Kidney epithelial cell (primary cell): ENCODE measurements around the gene HCCS. TPM values are rescaled to one million over a fixed set of nuclear protein-coding genes. Genes with fewer than 3 reads are reported as not detected.

Experiments
- DNase-seq: peaks from one replicate; pipeline ENCODE4 v3.0.0-alpha.2; 2010; ENCODE audit warnings: low read depth
- H3K27me3 ChIP-seq: 2 replicates; pipeline ENCODE4 v1.6.0; 2011; ENCODE audit warnings: low read length; ENCODE audit not compliant: control insufficient read depth, insufficient read depth
- H3K36me3 ChIP-seq: 2 replicates; pipeline ENCODE4 v1.5.1; 2011; ENCODE audit warnings: low read length; ENCODE audit not compliant: control insufficient read depth, insufficient read depth
- H3K4me3 ChIP-seq: 2 replicates; pipeline ENCODE4 v1.5.1; 2011; ENCODE audit warnings: low read depth, mild to moderate bottlenecking, control low read depth, low read length
- total RNA-seq: library from RNA; depleted of rRNA; stranded (reverse); fragments of >200 nt; gene quantifications from 2 replicates; pipeline ENCODE4 v1.2.3, GENCODE V29; 2015
- TF ChIP-seq, protein P1 (sequence below): IDR thresholded peaks from 2 replicates; pipeline ENCODE4 v1.5.1; 2011; ENCODE audit warnings: mild to moderate bottlenecking, moderate library complexity, low read length, control low read depth, inconsistent platforms; ENCODE audit not compliant: insufficient read depth, poor library complexity, severe bottlenecking

The HCCS gene
- total RNA-seq, 1 donor from 2014 or later, result 16.6 TPM

DNA sequence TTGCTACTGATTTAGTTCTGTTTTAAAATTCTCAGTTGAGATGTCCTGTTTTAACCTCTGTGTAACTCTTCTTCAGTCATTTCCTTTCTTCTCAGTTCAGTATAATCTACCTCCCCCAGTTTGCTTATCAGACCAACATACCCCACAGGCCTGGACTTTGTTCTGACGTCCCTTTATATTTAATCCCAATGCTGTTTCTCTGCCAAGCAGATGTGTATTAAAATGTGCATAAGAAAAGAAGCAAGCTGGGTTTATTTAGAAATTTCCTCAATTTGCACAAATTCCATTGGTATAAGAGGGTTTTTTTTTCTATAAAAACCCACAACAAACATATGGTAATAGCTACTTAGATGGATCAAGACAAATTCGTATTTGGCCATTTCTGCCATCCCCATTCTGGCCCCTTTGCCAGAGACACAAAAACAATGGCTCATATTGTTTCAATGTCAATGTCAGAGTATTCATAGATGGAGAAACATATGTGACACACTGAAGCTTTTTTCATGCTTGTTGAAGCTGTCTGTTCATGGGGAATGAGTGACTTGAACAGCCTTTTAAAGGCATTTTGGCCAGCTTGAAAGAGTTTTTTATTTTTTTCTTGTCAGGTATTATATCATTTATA, 24.5 kb downstream of the HCCS start:
- no peak for DNase-seq
- Histone ChIP-seq H3K4me3 (no peak overlapping the region), H3K27me3 (no peaks in the 10 kb centered on the region), H3K36me3 (no peaks in the 10 kb centered on the region)
- TF ChIP-seq, protein P1, sequence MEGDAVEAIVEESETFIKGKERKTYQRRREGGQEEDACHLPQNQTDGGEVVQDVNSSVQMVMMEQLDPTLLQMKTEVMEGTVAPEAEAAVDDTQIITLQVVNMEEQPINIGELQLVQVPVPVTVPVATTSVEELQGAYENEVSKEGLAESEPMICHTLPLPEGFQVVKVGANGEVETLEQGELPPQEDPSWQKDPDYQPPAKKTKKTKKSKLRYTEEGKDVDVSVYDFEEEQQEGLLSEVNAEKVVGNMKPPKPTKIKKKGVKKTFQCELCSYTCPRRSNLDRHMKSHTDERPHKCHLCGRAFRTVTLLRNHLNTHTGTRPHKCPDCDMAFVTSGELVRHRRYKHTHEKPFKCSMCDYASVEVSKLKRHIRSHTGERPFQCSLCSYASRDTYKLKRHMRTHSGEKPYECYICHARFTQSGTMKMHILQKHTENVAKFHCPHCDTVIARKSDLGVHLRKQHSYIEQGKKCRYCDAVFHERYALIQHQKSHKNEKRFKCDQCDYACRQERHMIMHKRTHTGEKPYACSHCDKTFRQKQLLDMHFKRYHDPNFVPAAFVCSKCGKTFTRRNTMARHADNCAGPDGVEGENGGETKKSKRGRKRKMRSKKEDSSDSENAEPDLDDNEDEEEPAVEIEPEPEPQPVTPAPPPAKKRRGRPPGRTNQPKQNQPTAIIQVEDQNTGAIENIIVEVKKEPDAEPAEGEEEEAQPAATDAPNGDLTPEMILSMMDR, result no peak

DNA sequence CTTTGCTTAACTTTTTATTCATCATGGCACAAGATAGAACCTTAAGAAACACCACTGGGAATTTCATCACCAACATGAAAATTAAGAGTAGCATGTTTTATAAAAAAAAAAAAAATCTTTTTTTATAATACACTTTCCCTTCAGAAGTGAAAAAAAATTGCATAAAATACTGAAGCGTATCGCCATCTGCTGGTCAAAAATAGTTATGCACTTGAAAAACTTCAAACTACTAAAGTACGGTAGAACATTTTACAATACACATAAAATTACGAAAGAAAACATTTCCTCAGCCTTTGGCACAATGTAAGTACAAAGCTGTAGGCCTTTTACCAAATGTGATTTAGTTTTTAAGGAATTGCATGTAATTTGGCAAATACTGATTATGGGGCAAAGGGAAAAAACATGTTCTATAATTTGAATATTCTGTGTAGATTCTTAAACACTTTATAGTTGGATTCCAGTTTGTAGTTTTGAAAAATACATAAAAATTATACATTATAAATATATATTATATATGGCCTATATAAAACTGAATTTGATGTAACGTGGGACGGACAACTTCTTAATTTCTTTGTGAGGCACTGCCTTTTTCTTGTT, 26.5 kb downstream of the HCCS start:
- Histone ChIP-seq H3K36me3 (no peaks in the 10 kb centered on the region), H3K27me3 (no peaks in the 10 kb centered on the region), H3K4me3 (no peak overlapping the region)
- DNase-seq, result no peak
- TF ChIP-seq, protein P1, result peak; percentile 55

DNA sequence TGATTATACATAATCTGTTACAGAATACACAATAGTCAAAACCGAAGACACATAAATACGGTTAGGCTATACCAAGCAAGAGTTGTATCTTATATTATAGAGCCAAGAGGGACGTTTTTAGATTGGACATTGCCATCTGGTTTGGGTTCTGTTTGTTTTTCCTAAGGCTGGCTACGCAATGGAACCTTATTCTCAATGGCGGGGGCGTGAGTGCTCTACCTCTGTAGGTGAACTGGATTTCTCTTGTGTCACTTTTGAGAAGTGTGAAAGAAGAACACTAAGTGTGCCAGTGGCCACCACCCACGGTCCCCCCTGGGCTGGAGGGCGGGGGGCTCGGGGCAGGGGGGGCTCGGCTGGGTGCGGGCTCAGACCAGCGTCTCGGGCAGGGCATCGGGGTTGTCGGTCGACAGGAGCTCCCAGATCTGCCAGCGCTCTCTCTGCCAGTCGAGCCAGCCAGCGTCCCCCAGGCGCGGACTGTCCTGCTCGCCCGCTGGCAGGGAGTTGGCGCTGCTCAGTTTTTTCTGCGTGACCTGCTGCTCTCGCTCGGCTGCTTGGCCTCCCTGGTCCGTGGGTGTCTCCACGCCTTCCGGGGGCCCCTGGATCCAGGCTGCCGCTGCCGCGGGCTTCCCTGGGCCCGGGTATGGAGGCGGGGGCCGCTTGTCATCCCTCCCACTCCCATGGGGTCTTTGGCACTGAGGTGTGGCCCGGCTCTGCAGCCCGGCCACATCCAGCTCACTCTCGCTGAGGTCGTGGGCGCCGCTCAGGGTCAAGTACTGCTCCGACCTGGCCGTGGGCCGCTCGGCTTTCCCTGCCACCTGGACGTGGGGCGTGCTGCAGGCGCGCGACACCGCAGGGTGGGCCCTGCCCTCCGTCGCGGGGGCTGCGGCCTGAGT, 27.6 kb downstream of the HCCS start:
- H3K36me3 ChIP-seq, result no peaks in the 10 kb centered on the region

DNA sequence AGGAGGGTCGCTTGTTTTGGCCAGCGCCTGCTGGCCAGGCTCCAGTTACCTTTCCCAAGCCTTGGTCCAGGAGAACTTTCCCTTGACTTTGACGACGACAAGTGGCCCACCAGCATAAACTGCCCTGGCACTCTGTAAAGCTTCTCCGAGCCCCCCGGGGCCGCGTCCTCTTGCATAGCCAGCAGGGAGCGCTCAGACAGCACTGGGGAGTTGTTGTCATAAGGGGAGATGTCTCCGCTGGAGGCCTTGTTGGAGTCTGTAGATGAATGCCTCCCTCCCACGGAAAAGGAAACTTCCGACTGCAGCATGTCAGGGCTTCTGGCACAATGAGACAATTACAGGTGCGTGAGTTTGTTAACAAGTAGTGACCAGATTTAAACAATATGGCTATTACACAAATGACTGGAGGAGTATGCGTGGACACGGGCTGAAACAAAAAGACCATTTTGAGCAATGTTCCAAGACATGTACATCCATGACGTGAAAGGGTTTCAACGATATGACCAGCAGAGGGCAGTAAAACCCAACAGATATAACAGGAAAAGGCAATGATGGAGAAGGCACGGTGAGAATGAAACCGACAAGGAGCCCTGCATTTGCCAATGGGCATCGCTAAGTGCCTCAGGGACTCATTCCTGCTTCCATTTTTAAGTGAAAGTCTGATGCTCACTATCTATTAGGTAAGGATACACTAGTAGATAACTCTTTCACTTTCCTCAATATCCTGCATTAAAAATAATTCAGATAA, 33.0 kb downstream of the HCCS start:
- TF ChIP-seq, protein P1, result peak; percentile 55
- H3K36me3 ChIP-seq, result no peaks in the 10 kb centered on the region
- H3K4me3 ChIP-seq, result no peak overlapping the region
- DNase-seq, result peak; percentile 35
- no peaks in the 10 kb centered on the region for H3K27me3 ChIP-seq

More for the DNA sequence above, 27.6 kb downstream of the HCCS start:
- H3K4me3 ChIP-seq, result no peak overlapping the region
- H3K27me3 ChIP-seq, result no peaks in the 10 kb centered on the region
- TF ChIP-seq, protein P1, result no peak
- no peak for DNase-seq

DNA sequence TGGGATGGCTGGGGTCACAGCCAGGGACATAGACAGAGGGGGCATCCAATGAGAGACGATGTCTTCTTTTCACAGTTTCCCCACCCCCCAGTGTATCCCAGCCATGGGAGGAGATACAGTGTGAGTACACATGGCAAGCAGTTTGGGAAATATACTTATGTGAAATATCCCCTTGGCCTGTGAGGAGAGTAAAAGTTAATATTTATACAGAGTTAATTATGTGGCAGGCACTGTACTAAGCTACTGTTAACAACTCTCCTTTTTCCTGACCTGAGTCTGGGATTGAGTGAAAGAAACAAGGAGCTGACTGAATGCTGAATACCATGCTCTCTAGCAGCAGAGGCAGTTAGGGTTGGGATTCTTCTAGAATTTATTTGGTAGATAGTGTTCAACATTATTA, 35.3 kb downstream of the HCCS start:
- no peaks in the 10 kb centered on the region for H3K27me3 ChIP-seq
- no peak overlapping the region for H3K4me3 ChIP-seq
- no peaks in the 10 kb centered on the region for H3K36me3 ChIP-seq
- TF ChIP-seq, protein P1, result no peak
- DNase-seq, result no peak
